IPS-11a (cell line): ENCODE results near the gene MALT1.
"Not testable (repeated sequence)": the region's sequence is repeated elsewhere in the genome, so short reads cannot be mapped to it uniquely, and the experiment has no call there.

ENCODE experiments used
- H3K4me3 ChIP-seq: one replicate; pipeline ENCODE4 v1.5.1; 2013; ENCODE audit warnings: low read depth, low read length, control low read depth

MALT1 gene

GRCh38 chr18:58653144-58653722 lies 18.0 kb upstream of the MALT1 start:
- H3K4me3 ChIP-seq: not testable (repeated sequence)

DNA sequence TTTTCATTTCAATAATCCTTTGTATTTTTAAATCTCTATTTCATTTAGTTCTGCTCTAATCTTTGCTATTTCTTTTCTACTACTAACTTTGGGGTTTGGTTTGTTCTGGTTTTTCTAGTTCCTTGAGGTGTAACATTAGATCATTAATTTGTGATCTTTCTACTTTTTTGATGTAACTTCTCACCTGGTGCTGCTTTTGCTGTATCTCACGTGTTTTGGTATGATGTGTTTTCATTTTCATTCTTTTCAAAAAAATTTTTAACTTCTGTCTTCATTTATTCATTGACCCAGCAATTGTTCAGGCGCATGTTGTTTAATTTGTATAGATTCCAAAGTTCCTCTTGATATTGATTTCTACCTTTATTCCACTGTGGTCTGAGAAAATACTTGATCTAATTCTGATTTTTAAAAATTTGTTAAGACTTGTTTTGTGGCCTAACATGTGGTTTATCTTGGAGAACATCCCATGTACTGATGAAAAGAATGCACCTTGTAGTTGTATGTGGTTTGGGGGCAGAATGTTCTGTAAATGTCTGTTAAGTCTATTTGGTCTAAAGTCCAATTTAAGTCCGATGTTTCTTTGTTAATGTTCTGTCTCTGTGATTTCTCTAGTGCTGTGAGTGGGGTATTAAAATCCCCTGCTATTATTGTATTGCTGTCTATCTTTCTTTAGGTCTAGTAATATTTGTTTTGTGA lies 17.3 kb upstream of the MALT1 start:
- no peak overlapping the region for H3K4me3 ChIP-seq

- H3K4me3 ChIP-seq: no peak overlapping the region
Observed at GRCh38 chr18:58654896-58655614, 16.2 kb upstream of the MALT1 start.

- H3K4me3 ChIP-seq: no peak overlapping the region
Observed at GRCh38 chr18:58657081-58657480, 14.2 kb upstream of the MALT1 start.

DNA sequence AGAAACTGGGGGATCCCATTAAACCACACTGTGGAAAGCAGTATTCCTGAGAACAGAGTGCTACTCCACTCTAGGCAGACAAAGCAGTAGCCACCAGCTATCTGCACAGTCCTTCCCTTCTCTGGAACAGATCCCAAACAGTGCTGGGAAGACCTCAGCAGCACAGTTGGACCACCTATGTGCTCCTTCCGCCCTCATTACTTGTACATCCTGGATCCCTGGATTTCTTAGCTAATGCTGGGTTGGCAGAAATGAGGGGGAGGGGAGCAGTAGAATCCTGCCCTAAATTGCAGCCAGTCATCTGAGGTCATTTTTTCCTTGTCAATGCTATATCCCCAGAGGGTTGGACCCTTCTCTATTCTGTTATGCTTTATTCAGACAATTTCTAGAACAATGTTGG lies 13.8 kb upstream of the MALT1 start:
- no peak overlapping the region for H3K4me3 ChIP-seq

GRCh38 chr18:58659691-58660090 lies 11.6 kb upstream of the MALT1 start:
- H3K4me3 ChIP-seq: no peak overlapping the region

GRCh38 chr18:58660915-58661314 lies 10.3 kb upstream of the MALT1 start:
- no peak overlapping the region for H3K4me3 ChIP-seq

DNA sequence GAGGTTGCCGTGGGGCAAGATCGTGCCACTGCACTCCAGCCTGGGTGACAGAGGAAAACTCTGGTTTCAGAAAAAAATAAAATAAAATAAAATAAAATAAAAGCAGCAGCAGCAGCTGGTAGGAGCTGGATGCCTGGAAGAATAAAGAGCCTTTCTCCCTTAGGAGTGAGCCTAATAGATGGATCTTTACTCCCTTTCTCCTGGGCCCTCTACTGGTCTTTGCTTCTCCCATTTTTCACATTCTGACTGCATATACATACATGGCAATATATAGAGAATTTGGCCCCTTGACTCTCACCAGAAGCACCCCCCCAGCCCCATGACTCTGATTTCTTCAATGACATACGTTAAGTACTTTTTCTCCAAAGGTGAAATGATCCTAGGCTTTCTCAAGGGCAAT lies 9.8 kb upstream of the MALT1 start:
- H3K4me3 ChIP-seq: no peak overlapping the region

- H3K4me3 ChIP-seq: no peak overlapping the region
Observed at GRCh38 chr18:58662118-58662517, 9.1 kb upstream of the MALT1 start.

DNA sequence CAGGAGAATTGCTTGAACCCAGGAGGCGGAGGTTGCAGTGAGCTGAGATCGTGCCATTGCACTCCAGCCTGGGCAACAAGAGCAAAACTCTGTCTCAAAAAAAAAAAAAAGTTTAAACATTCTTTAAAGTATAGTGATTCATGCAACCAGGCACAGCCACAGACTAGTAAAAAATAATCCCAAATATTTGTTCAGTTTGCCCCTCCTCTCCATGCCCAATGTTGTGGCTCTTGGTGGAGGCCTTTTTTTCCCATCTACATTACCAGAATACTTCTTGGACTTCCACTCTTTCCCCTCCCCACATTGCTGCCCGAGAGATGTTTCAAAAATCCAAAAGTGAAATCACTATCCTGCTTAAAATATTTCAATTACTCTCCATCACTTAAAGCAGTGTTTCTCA lies 5.1 kb upstream of the MALT1 start:
- no peak overlapping the region for H3K4me3 ChIP-seq

- no peak overlapping the region for H3K4me3 ChIP-seq
Observed at GRCh38 chr18:58668211-58668610, 3.1 kb upstream of the MALT1 start.

DNA sequence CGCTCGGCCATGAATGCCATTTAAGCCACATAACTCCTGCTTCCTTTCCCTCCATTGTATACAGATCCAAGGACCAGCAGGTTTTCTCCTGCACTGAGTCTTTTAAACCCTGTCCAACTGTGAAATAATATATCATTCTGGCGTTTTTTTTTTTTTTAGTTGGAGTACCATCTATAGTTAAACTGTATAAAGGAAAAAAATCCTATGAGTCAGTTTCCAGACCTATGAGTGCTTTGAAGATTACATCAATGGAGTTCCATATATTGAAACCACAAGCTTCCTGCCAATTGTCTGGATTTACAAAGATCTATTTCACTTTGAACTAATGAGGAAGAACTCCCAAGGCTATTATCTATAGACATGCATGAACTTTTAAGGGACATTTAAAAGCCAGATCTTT lies 2.4 kb upstream of the MALT1 start:
- no peak overlapping the region for H3K4me3 ChIP-seq

GRCh38 chr18:58669731-58670378 lies 1.4 kb upstream of the MALT1 start:
- no peak overlapping the region for H3K4me3 ChIP-seq

GRCh38 chr18:58670404-58671110 lies 708 bp upstream of the MALT1 start:
- H3K4me3 ChIP-seq: peak overlapping the region; percentile 39

DNA sequence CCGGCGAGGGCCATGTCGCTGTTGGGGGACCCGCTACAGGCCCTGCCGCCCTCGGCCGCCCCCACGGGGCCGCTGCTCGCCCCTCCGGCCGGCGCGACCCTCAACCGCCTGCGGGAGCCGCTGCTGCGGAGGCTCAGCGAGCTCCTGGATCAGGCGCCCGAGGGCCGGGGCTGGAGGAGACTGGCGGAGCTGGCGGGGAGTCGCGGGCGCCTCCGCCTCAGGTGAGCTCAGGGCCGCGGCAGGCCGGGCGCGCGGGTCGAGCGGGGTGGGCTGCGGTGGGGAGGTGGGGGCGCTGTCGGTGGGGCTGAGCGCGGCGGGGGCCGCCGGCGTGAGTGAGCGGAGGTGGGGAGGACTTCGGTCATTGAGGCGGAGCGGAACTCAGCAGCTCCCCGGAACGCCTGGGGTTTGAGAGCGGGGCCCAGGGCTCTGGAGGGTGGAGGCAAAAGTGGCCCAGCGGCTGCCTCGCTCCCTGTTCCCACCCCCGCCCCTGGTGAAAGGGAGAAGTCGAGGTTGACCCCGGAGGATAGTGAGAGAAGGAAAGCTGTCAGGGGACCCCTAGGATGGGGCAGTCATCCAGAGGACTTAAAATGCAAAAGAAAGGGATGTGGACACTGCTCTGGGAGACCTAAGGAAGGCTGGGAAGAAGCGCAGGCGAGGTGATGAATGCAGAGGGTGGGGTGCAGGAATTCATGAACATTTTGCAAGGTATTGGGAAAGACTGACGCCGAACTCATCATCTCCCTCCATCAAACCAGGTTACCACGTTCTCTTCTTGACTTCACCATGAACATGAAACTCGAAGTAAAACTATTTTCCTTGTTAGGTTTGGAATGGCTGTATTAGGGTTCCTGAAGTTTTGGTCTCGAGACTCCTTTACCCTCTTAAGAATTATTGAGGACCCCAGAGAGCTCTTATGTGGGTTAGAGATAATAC lies 633 bp downstream of the MALT1 start:
- peak overlapping the region; percentile 69 for H3K4me3 ChIP-seq

- no peak overlapping the region for H3K4me3 ChIP-seq
Observed at GRCh38 chr18:58674159-58674558, 2.9 kb downstream of the MALT1 start.

DNA sequence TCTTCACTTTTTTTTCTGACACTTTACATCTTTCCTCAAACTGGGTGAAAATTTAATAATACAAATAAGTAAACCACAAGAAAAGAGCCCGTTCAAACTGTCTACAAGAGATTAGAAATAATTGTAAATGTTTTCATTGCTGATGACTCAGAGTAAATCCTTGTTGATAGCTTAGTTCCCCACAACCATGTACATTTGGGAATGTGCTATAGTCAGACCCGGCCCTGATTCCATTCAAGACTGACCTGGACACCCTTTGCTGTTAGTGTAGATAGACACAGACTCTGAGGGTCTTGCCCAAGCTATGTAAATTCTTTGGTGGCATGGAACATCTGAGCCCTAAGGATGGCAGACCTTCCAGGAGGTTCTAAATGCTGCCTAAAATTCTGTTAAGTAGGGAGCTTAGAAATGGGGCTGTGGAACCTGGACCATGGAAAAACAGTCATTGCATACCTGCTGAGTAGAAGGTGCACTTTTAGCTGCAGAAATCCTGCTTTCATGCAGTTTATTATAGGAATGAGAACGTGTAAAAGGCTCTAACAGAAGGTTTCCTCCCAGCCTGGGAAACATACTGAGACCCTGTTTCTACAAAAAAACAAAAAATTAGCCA lies 3.7 kb downstream of the MALT1 start:
- no peak overlapping the region for H3K4me3 ChIP-seq

DNA sequence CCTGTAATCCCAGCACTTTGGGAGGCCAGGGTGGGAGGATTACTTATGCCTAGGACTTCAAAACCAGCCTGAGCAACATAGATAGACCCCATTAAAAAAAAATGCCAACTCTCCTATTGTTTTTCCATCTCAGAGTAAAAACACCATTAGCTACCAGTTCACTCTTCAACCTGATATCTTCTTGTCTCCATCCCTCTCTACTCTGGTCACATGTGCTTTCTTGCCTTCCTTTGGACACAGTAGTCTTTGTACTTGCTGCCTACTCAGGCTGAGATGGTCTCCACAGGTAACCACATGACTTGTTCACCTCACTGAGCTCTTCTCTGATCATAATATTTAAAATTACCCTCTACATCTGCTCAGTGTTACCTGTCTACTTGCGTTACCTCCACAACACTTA lies 5.0 kb downstream of the MALT1 start:
- H3K4me3 ChIP-seq: no peak overlapping the region

- no peak overlapping the region for H3K4me3 ChIP-seq
Observed at GRCh38 chr18:58682429-58683069, 11.3 kb downstream of the MALT1 start.
